PC-9 (cell line): Measurements from ENCODE around the gene ECSIT.

Source experiments
- EZH2 ChIP-seq: fragments of 200-600 bp; sonication (generic); IDR thresholded peaks from 2 replicates; pipeline ENCODE4 v1.8.0; 2017; ENCODE audit warnings: antibody characterized with exemption, low read depth
- TF ChIP-seq, protein P1 (sequence below): fragments of 200-600 bp; sonication (generic); conservative IDR thresholded peaks from 2 replicates; pipeline ENCODE4 v1.6.1; 2017; ENCODE audit warnings: mixed run types, antibody characterized with exemption, mild to moderate bottlenecking, moderate library complexity

DNA sequence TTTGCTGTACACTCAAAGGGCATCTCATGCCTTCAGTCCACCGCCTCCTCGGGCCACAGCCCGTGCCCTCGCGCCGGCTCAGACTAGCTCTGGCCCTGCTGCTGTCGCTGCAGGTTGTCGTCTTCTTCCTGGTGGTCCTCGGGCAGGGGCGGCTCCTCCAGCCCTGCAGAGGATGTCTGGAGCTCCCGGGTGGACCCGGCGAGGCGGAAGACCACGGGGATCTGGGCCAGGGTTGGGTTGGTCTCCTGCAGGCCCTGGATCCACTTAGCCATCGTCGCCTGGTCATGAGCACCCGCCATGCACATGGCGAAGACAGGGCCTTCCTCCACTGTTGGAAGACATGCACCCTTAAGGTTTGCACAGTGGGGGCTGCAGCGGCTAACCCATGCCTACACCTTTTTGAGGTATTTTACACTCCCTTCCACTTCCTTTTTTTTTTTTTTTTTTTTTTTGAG, 22.8 kb downstream of the ECSIT start:
- no peak for TF ChIP-seq EZH2
- TF ChIP-seq, protein P1, sequence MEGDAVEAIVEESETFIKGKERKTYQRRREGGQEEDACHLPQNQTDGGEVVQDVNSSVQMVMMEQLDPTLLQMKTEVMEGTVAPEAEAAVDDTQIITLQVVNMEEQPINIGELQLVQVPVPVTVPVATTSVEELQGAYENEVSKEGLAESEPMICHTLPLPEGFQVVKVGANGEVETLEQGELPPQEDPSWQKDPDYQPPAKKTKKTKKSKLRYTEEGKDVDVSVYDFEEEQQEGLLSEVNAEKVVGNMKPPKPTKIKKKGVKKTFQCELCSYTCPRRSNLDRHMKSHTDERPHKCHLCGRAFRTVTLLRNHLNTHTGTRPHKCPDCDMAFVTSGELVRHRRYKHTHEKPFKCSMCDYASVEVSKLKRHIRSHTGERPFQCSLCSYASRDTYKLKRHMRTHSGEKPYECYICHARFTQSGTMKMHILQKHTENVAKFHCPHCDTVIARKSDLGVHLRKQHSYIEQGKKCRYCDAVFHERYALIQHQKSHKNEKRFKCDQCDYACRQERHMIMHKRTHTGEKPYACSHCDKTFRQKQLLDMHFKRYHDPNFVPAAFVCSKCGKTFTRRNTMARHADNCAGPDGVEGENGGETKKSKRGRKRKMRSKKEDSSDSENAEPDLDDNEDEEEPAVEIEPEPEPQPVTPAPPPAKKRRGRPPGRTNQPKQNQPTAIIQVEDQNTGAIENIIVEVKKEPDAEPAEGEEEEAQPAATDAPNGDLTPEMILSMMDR: no peak
